Endothelial cell (in vitro differentiated cells): ENCODE data around the gene B4GALNT2. TPM values are rescaled to one million over a fixed set of nuclear protein-coding genes. Genes with fewer than 3 reads are reported as not detected.
A peak's percentile ranks its signal among the peaks of the same experiment; 100 is the strongest.
"Not testable (repeated sequence)": the region's sequence is repeated elsewhere in the genome, so short reads cannot be mapped to it uniquely, and the experiment has no call there.

Experiments
- DNase-seq: peaks from one replicate; pipeline ENCODE4 v3.0.0; 2021; ENCODE audit warnings: low spot score
- H3K27ac Mint-ChIP-seq: one replicate; pipeline ENCODE4 v1.8.0; 2021; ENCODE audit warnings: mixed read lengths, inconsistent platforms; ENCODE audit not compliant: unreplicated experiment
- H3K27me3 Mint-ChIP-seq: one replicate; pipeline ENCODE4 v1.8.0; 2021; ENCODE audit warnings: mild to moderate bottlenecking, moderate library complexity, mixed read lengths, inconsistent platforms; ENCODE audit not compliant: unreplicated experiment
- H3K36me3 Mint-ChIP-seq: one replicate; pipeline ENCODE4 v1.8.0; 2021; ENCODE audit warnings: mild to moderate bottlenecking, low read depth, mixed read lengths, inconsistent platforms; ENCODE audit not compliant: unreplicated experiment
- H3K4me1 Mint-ChIP-seq: one replicate; pipeline ENCODE4 v1.8.0; 2021; ENCODE audit warnings: mild to moderate bottlenecking, mixed read lengths, inconsistent platforms; ENCODE audit not compliant: unreplicated experiment
- H3K4me3 Mint-ChIP-seq: one replicate; pipeline ENCODE4 v1.8.0; 2021; ENCODE audit warnings: mild to moderate bottlenecking, mixed read lengths, inconsistent platforms; ENCODE audit not compliant: unreplicated experiment
- H3K9me3 Mint-ChIP-seq: one replicate; pipeline ENCODE4 v1.8.0; 2021; ENCODE audit warnings: mixed read lengths, inconsistent platforms; ENCODE audit not compliant: unreplicated experiment
- CTCF ChIP-seq: fragments of 200-600 bp; sonication (generic); IDR thresholded peaks from one replicate; pipeline ENCODE4 v1.5.0; 2021; ENCODE audit warnings: antibody characterized with exemption; ENCODE audit not compliant: unreplicated experiment
- total RNA-seq: library from RNA; stranded (reverse); fragmentation: NEBNext Ultra II Directional; extraction: Animal tissue kit (Norgen Biotek cat#: 25700); gene quantifications from one replicate; pipeline ENCODE4 v1.2.1, GENCODE V29; 2021; ENCODE audit not compliant: unreplicated experiment

Gene B4GALNT2
- total RNA-seq, 1 donor from 2014 or later = not detected

DNA sequence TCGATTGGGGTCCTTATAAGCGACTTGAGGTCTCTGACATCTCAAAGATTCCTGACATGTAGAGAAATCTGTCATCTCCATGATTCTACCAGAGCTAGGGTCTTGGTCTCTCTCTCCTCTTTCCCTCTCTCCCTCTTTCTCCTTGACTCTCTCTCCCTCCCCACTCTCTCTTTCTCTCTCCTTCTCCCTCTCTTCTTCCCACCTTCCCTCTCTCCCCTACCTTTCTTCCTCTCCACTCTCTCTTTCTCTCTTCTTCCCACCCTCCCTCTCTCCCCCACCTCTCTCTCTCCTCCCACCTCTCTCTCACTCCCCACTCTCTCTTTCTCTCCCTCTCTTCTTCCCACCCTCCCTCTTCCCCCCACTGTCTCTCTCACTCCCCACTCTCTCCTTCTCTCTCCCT, 32.6 kb downstream of the B4GALNT2 start:
- H3K4me1 Mint-ChIP-seq = no peaks in the 10 kb centered on the region
- H3K27me3 Mint-ChIP-seq = peaks cover 8% of the 10 kb centered on the region

GRCh38 chr17:49168706-49169105, 36.1 kb downstream of the B4GALNT2 start:
- Mint-ChIP-seq H3K36me3 (peaks cover 10% of the 10 kb centered on the region), H3K27me3 (peaks cover 6% of the 10 kb centered on the region), H3K4me3 (no peak overlapping the region), H3K4me1 (no peaks in the 10 kb centered on the region), H3K27ac (no peak overlapping the region), H3K9me3 (peaks cover 2% of the 10 kb centered on the region)
- TF ChIP-seq CTCF = no peak
- no peak for DNase-seq

More for the DNA sequence above, 32.6 kb downstream of the B4GALNT2 start:
- DNase-seq = no peak
- H3K9me3 Mint-ChIP-seq = no peaks in the 10 kb centered on the region
- H3K4me3 Mint-ChIP-seq = no peak overlapping the region
- no peak for TF ChIP-seq CTCF
- peaks cover 4% of the 10 kb centered on the region for H3K36me3 Mint-ChIP-seq
- no peak overlapping the region for H3K27ac Mint-ChIP-seq

GRCh38 chr17:49170216-49170615, 37.6 kb downstream of the B4GALNT2 start:
- Mint-ChIP-seq H3K4me3 (no peak overlapping the region), H3K36me3 (peaks cover 10% of the 10 kb centered on the region), H3K27me3 (peaks cover 6% of the 10 kb centered on the region), H3K4me1 (no peaks in the 10 kb centered on the region), H3K9me3 (peaks cover 8% of the 10 kb centered on the region), H3K27ac (no peak overlapping the region)
- no peak for DNase-seq
- TF ChIP-seq CTCF = no peak

DNA sequence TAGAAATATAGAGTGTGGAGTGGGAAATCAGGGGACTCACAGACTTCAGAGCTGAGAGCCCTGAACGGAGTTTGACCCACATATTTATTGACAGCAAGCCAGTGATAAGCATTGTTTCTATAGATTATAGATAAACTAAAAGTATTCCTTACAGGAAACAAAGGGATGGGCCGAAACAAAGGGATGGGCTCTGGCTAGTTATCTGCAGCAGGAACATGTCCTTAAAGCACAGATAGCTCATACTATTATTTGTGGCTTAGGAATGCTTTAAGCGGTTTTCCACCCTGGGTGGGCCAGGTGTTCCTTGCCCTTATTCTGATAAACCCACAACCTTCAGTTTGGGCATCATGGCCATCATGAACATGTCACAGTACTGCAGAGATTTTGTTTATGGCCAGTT, 38.1 kb downstream of the B4GALNT2 start:
- H3K4me3 Mint-ChIP-seq, DNase-seq, H3K27ac Mint-ChIP-seq, H3K27me3 Mint-ChIP-seq, H3K36me3 Mint-ChIP-seq, H3K4me1 Mint-ChIP-seq: not testable (repeated sequence)
- peaks cover 11% of the 10 kb centered on the region for H3K9me3 Mint-ChIP-seq

GRCh38 chr17:49175978-49176377, 43.4 kb downstream of the B4GALNT2 start:
- H3K27ac Mint-ChIP-seq, H3K4me1 Mint-ChIP-seq, H3K27me3 Mint-ChIP-seq, H3K4me3 Mint-ChIP-seq, H3K36me3 Mint-ChIP-seq, DNase-seq: not testable (repeated sequence)
- peaks cover 21% of the 10 kb centered on the region for H3K9me3 Mint-ChIP-seq

DNA sequence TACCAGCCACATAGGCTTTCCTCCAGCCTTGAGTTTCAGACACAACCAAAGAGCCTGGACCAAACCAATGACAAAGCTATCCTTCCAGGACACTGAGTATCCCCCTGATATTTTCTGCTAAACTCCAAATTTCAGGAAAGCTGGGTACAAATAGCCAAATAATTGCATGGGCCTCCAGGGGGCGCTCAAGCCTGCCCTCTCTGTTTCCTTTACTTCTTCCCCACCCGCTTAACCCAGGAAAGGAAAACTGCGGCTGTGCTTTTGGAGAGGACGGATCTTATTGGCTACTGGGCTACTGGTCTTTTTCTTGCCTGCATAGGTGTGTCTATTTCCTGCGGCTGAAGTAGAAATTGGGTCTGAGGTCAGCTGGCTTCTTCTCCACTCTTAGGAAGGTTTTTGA, 47.7 kb downstream of the B4GALNT2 start:
- H3K27ac Mint-ChIP-seq = no peak overlapping the region
- peak; percentile 49 for DNase-seq
- peak; percentile 69 for TF ChIP-seq CTCF
- peaks cover 21% of the 10 kb centered on the region for H3K9me3 Mint-ChIP-seq
- H3K4me3 Mint-ChIP-seq = no peak overlapping the region
- no peaks in the 10 kb centered on the region for H3K4me1 Mint-ChIP-seq
- peaks cover 1% of the 10 kb centered on the region for H3K27me3 Mint-ChIP-seq
- H3K36me3 Mint-ChIP-seq = peaks cover 11% of the 10 kb centered on the region
